ENCODE measurements around the gene DENND2C. TPM values are rescaled to one million over a fixed set of nuclear protein-coding genes. Genes with fewer than 3 reads are reported as not detected.

Gene DENND2C, protein sequence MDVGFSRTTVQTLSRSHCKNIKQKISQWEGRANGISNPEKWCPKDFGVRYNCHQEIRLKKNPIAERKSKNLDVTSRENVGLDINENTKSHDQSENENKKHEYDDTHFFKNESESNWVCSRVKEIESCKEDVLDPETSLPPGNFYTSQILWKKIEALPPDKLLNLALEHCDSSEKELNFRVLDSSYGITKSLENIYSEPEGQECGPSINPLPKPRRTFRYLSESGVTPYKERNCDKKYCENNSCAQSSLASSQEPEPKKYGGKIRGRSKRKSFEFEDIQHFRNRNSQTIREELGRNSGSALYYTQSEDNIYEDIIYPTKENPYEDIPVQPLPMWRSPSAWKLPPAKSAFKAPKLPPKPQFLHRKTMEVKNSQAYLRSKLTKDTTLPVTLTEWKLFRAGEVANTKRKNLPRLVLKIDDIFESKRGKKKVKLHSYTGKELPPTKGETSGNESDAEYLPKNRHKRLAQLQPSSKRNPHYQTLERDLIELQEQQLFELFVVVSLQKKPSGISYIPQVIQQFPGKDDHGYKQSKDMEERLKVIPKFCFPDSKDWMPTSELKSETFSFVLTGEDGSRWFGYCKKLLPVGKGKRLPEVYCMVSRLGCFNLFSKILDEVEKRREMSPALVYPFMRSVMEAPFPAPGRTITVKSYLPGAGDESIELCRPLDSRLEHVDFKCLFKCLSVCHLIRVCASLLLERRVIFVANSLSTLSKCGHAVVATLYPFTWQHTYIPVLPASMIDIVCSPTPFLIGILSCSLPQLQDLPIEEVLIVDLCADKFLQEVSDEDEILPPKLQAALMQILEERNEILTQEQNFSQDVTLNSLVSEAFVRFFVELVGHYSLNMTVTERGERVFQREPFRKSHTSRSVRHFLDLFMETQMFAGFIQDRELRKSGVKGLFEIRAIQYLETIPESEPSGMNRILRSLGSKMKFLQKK
- total RNA-seq = 0.44 and 1.7 TPM in 2 replicates

DNA sequence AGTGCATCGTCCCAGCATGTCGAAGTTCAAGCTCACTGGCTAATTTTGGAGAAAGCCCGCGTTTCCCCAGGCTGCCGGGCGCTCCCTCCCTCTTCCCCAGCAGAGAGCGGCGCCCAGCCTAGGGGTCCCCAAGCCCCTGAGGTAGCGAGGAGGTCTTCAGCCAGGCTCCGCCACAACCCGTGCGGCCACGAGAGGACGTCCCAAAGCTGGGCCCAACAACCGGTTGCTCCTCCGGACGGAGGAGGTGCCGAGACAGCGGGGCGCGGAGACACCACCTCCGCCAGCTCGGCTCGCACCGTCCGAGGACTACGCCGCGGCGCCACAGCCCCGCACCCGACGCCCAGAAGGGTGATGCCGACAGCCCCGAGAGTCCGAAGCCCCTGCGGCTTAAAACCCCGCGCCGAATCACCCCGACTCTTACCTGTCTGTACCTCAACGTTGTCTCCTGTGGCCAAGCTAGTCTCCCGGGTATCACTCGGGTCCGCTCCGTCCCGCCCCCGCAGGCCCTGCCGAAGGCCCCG, at the start of gene DENND2C:
Gene DENND2C (minus strand): TSS at position 488 of the 521 bp plus-strand sequence. CDS start 44,065 bp downstream, outside the sequence.

DNA sequence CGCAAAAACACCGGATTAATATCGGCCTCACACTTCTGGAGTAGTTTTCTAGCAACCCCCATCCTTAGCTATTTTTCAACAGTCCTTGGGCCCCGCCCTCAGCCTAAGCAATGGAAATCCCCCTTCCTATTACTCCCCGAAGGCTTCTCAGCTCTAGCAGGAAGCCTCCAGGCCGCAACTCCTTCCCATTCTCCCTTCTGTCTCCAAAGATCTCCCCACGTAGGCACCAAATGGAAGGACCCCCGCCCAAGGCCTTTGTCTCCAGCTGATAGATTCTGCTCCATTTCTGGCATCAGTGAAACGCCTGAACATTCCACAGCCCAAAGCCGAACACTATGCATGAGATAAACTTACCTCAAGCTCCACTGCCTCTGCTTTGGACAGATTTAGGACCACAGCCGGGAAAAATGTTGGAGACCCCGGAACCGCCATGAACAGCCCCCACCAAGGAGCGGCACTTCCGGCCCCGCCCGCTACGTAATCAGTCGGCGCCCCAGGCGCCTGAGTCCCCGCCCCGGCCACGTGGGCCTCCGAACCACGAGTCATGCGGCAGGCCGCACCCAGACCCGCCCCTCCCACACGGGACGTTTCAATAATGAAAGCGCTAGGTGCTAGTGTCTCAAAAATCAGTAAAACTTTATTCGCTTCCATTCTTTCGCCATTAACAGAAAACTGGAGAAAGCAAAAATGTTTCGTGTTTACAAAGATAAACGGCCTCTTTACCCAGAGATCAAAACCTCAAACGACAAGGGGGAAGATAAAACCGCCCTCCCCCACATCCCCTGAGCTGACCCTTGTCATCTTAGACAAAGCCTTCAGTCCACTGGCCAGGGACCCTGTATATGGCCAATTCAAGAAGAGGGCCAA, 46.7 kb upstream of the DENND2C start, which contains the start of gene NRAS:
Gene NRAS (minus strand): TSS at position 468 of the 867 bp plus-strand sequence. CDS start 611 bp downstream, outside the sequence.

DNA sequence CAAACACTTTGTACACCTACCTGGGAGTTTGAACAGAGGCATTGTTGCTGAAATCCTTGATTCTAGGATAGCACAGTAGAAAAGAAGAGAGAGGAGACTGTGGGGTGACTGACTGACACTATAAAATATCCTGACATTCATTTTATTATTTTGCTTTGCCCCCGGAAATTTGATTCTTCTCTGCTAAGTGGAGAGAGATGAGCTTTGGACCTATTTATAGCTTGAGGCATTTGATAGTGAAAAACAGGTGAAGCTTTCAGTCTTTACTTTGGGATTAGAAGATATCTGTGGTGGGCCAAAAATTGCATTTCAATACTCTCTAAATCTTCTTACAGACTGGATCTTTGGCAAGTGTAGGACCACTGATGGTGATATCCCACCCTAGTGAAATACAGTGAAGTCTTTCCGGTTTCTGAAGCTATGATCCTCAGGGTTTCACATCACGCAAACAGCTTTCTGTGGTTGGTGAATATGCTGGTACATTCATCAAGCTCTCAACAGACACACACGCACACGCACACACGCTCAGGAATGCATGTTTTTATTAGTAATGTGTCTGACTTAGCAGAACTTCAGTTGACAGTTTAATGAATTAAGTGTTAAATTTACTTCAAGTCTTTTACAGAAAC, 25.7 kb upstream of the DENND2C start, which contains the start of gene AMPD1:
Gene AMPD1 (minus strand): TSS at position 117 of the 629 bp plus-strand sequence. CDS start 75 bp downstream, at position 42.

DNA sequence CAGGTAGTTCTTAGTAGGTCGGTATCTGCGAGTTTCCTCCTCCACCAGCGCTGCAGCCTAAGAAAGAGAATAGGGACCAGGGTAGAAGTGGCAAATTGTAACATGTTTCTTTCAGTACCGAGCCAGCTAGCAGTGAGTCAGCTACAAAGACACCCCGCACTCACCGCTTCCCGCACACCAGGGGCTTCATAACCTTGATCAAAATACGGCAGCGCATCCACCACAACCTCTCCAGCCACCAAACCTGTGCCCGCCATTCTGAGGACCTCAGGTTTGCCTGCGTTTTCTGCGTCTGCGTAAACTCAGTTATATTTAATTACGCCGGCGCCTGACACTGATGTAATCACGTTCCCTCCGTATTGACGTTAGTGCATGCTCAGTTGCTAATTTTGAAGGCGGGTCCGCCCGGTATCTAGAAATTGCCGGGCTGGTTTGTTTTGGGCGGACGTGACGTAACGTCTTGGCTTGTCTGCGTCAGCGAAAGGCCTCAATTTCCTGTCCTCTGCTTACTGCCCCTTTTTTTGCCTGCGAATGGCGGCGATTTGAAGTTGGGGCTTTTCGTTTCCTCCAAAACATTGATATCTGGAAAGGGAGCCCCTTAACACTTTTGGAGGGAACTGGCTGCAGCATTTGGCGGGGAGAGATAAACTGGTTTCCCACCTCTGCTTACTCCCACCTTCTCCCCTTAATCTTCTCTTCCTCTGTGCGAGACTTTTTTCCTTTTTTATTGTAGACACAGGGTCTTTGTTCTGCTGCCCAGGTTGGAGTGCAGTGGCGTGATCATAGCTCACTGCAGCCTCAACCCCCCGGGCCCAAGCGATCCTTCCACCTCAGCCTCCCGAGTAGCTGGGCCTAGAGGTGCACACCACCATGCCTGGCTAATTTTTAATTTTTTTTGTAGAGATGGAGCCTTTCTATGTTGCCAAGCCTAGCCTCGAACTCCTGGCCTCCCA, 88.2 kb downstream of the DENND2C start, which contains the start of gene BCAS2:
Gene BCAS2 (minus strand): TSS at position 281 of the 953 bp plus-strand sequence. CDS start 24 bp downstream, at position 257.

Small RNA genes lying within 50 kb of the gene (small RNA-seq; reads per million reads assigned to genes)
- gene RN7SL432P (ENCODE audit: low replicate concordance) = not detected

Other genes starting within 250 kb of the DENND2C start
- gene TRIM33, start 158.8 kb downstream of the DENND2C start, total RNA-seq = 29.5 and 40.7 TPM in 2 replicates
- 43.2 and 45.1 TPM in 2 replicates for gene BCAS2, start 88.4 kb downstream of the DENND2C start, total RNA-seq
- gene AMPD1, start 25.5 kb upstream of the DENND2C start, total RNA-seq = not detected in 2 replicates
- 58.9 and 125 TPM in 2 replicates for gene NRAS, start 46.7 kb upstream of the DENND2C start, total RNA-seq
- 442 and 685 TPM in 2 replicates for gene CSDE1, start 87.9 kb upstream of the DENND2C start, total RNA-seq
- 29.1 and 35.1 TPM in 2 replicates for gene SIKE1, start 110.6 kb upstream of the DENND2C start, total RNA-seq
- gene SYCP1, start 184.8 kb upstream of the DENND2C start, total RNA-seq = not detected in 2 replicates